ENCODE results near the gene HOXA4.

HOXA4 gene

DNA sequence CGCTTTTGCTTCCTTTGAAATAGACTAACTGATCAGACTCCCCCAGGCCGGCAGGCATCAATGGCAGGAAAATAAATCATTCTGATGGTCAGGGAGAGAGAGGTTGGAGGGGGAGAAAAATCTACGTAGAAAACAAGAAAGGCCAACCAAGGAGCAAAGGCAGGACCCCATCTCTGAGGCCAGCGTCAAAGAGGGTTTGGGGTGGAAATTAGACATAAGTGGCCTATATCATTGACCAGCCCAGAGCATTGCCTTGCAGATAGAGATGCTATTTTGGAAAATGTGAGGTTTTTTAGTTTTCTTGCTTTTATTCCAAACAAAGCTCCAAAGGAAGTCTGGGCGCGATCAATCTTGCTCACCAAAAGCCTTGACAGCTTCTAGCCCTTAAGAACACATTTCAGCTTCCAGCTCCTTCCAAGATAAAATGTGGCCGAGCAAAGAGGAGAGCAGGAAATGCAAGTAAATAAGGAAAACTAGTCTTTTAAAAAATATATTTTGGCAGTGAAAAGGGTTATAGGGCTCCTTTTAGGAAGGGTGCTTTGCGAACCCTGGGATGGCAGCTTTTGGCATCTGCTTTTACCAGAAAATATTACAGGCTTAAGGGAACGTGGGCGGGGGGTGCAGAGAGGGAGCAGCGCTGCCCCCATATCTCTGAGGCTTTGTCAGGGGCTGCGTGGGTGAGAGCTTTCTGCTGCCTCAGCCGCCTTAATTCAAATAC lies 26.1 kb downstream of the HOXA4 start:
- H3K79me2 ChIP-seq (ENCODE audit: control insufficient read depth, low read length): no peaks in the 10 kb centered on the region
- H3K27me3 ChIP-seq (ENCODE audit: control insufficient read depth, low read length): peaks cover 28% of the 10 kb centered on the region
- H3K9me3 ChIP-seq (ENCODE audit: control insufficient read depth, insufficient read depth, low read length): no peaks in the 10 kb centered on the region

DNA sequence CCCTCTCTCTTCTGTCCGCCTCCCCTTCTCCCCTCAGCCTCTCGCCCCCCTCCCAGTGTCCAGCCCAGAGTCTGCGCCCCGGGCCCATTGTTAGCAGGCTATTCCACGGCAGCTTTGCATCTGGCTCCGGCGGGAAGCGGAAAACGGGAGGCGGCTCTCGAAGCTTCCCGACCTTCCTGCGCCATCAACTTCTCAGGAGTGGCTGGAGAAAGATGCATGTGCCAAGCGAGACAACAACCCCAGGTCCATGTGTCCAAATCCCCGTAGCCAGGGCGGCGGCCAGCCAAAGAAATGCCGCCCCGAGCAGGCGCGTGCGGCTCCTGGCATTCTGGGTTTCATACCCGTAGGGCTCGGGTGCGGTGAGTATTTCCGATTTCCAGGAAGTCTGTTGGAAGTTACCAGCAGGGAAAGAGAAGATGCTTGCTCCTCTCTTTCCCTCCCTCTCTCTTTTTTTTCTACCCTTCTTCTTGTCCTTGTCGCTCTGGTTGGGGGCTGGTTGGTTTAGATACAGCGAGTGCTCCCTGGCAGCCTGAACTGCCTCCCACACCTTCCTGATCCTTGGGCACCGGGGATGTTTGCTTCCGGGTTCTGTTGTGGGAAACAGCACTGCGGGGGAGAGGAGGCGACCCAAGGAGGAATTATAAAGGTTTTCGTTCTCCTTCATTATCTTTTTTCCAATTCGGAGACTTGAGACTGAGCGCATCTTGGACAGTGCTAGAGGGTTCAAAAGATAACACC lies 26.9 kb downstream of the HOXA4 start:
- Histone ChIP-seq H3F3A (ENCODE audit: control insufficient read depth, insufficient read depth) (peaks cover 5% of the 10 kb centered on the region; the same call in 1 of the 2 replicates), H3K9me2 (replicated peaks; ENCODE audit: control insufficient read depth, low read length) (no peaks in the 10 kb centered on the region), H3K27me3 (ENCODE audit: control insufficient read depth, low read length) (peaks cover 28% of the 10 kb centered on the region), H3K79me2 (ENCODE audit: control insufficient read depth, low read length) (no peaks in the 10 kb centered on the region), H3K27ac (ENCODE audit: low read depth, low read length) (no peak overlapping the region), H3K4me3 (ENCODE audit: low read length) (no peak overlapping the region), H3K4me1 (ENCODE audit: control insufficient read depth, low read length) (no peaks in the 10 kb centered on the region), H4K20me1 (ENCODE audit: control insufficient read depth, insufficient read depth, low read depth, low read length) (no peaks in the 10 kb centered on the region), H3K36me3 (ENCODE audit: control insufficient read depth, low read length) (no peaks in the 10 kb centered on the region), H3K9me3 (ENCODE audit: control insufficient read depth, insufficient read depth, low read length) (no peaks in the 10 kb centered on the region), H3K4me2 (ENCODE audit: low read length) (no peak overlapping the region)
- TF ChIP-seq, protein P1, sequence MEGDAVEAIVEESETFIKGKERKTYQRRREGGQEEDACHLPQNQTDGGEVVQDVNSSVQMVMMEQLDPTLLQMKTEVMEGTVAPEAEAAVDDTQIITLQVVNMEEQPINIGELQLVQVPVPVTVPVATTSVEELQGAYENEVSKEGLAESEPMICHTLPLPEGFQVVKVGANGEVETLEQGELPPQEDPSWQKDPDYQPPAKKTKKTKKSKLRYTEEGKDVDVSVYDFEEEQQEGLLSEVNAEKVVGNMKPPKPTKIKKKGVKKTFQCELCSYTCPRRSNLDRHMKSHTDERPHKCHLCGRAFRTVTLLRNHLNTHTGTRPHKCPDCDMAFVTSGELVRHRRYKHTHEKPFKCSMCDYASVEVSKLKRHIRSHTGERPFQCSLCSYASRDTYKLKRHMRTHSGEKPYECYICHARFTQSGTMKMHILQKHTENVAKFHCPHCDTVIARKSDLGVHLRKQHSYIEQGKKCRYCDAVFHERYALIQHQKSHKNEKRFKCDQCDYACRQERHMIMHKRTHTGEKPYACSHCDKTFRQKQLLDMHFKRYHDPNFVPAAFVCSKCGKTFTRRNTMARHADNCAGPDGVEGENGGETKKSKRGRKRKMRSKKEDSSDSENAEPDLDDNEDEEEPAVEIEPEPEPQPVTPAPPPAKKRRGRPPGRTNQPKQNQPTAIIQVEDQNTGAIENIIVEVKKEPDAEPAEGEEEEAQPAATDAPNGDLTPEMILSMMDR (IDR thresholded peaks at IDR 0.05; ENCODE audit: low read depth, low read length, poor library complexity, severe bottlenecking): no peak
- no peak for TF ChIP-seq EZH2phosphoT487 (IDR thresholded peaks at IDR 0.05; ENCODE audit: borderline replicate concordance, low read length)

More for the DNA sequence above, 26.1 kb downstream of the HOXA4 start:
- H3K4me2 ChIP-seq (ENCODE audit: low read length): no peak overlapping the region
- H4K20me1 ChIP-seq (ENCODE audit: control insufficient read depth, insufficient read depth, low read depth, low read length): no peaks in the 10 kb centered on the region
- H3K4me3 ChIP-seq (ENCODE audit: low read length): no peak overlapping the region
- TF ChIP-seq, protein P1 (IDR thresholded peaks at IDR 0.05; ENCODE audit: low read depth, low read length, poor library complexity, severe bottlenecking): no peak
- TF ChIP-seq EZH2phosphoT487 (IDR thresholded peaks at IDR 0.05; ENCODE audit: borderline replicate concordance, low read length): no peak
- no peaks in the 10 kb centered on the region for H3K9me2 ChIP-seq (replicated peaks; ENCODE audit: control insufficient read depth, low read length)
- H3K27ac ChIP-seq (ENCODE audit: low read depth, low read length): no peak overlapping the region
- H3K4me1 ChIP-seq (ENCODE audit: control insufficient read depth, low read length): no peaks in the 10 kb centered on the region
- H3F3A ChIP-seq (ENCODE audit: control insufficient read depth, insufficient read depth): peaks cover 4% of the 10 kb centered on the region; the same call in 1 of the 2 replicates
- H3K36me3 ChIP-seq (ENCODE audit: control insufficient read depth, low read length): no peaks in the 10 kb centered on the region

DNA sequence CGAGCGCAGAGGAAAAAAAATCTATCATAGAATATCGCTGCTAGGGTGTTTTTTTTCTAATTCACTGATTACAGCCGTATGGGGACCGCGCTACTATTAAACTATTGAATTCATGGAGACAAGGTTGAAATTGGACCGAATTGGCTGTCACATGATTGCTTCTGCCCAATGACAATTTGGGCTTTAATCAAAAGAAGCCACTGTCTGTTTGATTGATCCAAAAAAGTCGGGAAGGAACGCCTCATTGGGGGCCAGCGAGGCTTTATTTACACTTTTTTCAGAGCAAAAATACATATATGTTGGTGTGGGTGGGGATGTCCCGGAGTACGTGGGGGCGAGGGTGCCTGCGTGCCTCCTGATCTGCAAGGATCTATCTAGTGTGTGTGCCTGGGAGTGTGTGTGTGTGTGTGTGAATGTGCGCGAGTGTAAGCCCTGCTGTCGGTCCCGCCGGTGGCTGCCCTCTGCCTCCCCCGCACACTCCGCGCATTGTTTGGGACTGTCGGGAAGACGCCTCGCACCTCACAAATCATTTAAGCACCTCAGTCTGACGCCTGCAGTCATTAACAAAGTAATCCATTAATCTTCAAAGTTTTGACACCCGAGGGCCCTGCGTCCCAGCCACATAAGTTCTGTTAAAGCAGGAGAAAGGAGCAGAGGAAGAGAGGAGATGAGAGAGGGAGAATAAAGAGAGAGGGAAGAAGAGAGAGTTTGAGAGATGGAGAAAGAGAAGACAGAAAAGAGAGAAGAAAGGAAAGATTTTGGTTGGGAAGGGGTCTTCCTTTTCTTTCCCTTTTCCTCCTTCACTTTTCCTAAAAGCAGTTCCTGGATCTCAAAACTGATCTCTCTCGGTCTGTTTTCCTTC lies 27.7 kb downstream of the HOXA4 start, which contains the start of gene HOXA2:
Gene HOXA2, minus strand, starts transcription at position 103 of the 862 bp plus-strand sequence. CDS start 183 bp downstream, outside the sequence.
- peaks cover 3% of the 10 kb centered on the region; the same call in 1 of the 2 replicates for H3K79me2 ChIP-seq (ENCODE audit: control insufficient read depth, low read length)
- H3K27ac ChIP-seq (ENCODE audit: low read depth, low read length): no peak within 1 kb of the TSS
- no peak within 1 kb of the TSS for H3K4me3 ChIP-seq (ENCODE audit: low read length)
- peaks cover 5% of the 10 kb centered on the region; the same call in 1 of the 2 replicates for H3F3A ChIP-seq (ENCODE audit: control insufficient read depth, insufficient read depth)
- H3K27me3 ChIP-seq (ENCODE audit: control insufficient read depth, low read length): peaks cover 28% of the 10 kb centered on the region
- H3K9me3 ChIP-seq (ENCODE audit: control insufficient read depth, insufficient read depth, low read length): no peaks in the 10 kb centered on the region
- TF ChIP-seq, protein P1 (IDR thresholded peaks at IDR 0.05; ENCODE audit: low read depth, low read length, poor library complexity, severe bottlenecking): no peak
- peak; percentile 84; the same call in 1 of the 2 replicates for TF ChIP-seq EZH2phosphoT487 (IDR thresholded peaks at IDR 0.05; ENCODE audit: borderline replicate concordance, low read length)
- no peaks in the 10 kb centered on the region for H3K4me1 ChIP-seq (ENCODE audit: control insufficient read depth, low read length)
- no peaks in the 10 kb centered on the region for H3K9me2 ChIP-seq (replicated peaks; ENCODE audit: control insufficient read depth, low read length)
- no peak within 1 kb of the TSS for H3K4me2 ChIP-seq (ENCODE audit: low read length)
- no peaks in the 10 kb centered on the region for H4K20me1 ChIP-seq (ENCODE audit: control insufficient read depth, insufficient read depth, low read depth, low read length)
- H3K36me3 ChIP-seq (ENCODE audit: control insufficient read depth, low read length): no peaks in the 10 kb centered on the region

Measured in DOHH2 (cell line).